HFF-Myc (cell line): ENCODE data around the gene POLN.

ENCODE experiments used
- DNase-seq: peaks from one replicate; pipeline ENCODE4 v3.0.0-alpha.2; 2011; ENCODE audit warnings: low read depth; ENCODE audit errors: extremely low read depth
- H3K4me3 ChIP-seq: replicated peaks from 2 replicates; pipeline ENCODE4 v1.5.1; 2011; ENCODE audit warnings: low read depth, mild to moderate bottlenecking, control low read depth, low read length
- CTCF ChIP-seq: IDR thresholded peaks from 2 replicates; pipeline ENCODE4 v1.5.1; 2012; ENCODE audit warnings: mild to moderate bottlenecking, low read depth, low read length, control low read depth; ENCODE audit errors: missing control alignments

Gene POLN

GRCh38 chr4:2241410-2242353, at the start of gene POLN, which contains the start of gene HAUS3:
TSS of gene POLN (minus strand) at chr4:2242121. CDS start at chr4:2229231, 12,890 bp downstream.
TSS of gene HAUS3 (minus strand) at chr4:2242121. CDS start at chr4:2240946, 1,175 bp downstream.
- no peak for TF ChIP-seq CTCF

DNA sequence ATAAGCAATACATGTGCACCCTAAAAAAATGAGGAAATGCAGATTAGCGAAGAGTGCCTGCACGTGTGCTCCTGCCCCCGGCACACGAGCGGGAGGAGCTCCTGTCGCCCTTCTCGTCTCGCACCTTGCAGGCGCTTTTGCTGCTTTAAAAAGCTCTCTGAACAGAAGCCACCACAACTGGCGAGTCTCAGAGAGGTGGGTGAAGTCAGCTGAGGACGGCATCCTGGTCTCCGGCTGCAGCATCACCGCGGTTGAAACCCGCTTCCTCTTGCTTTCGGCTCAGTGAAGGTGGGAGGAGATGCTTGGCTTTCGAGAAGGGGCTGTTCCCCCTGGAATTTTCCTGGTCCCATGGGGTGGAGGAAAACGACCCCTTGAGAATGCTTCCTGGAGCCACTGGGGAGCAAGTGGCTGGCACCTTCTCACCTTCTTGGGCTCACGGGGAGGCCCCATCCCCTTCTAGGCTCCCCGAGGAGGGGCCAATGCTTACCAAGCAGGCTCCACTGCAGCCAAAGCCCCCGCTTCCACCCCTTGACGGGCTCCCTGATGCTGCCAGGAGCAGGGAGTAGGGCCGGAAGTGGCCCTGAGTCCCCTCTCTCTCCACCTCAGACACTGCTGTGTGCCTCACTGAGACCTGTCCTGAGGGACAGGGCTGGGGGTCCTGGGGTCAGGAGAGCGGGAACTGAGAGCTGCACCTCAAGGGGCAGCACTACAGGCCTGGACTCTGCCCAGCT, 49.2 kb upstream of the POLN start:
- no peak for DNase-seq
- H3K4me3 ChIP-seq, result no peak overlapping the region
- TF ChIP-seq CTCF, result no peak

More at GRCh38 chr4:2241410-2242353, at the start of gene POLN, which contains the start of gene HAUS3:
- peak; percentile 94 for DNase-seq
- H3K4me3 ChIP-seq, result peak within 1 kb of the TSS; percentile 88

DNA sequence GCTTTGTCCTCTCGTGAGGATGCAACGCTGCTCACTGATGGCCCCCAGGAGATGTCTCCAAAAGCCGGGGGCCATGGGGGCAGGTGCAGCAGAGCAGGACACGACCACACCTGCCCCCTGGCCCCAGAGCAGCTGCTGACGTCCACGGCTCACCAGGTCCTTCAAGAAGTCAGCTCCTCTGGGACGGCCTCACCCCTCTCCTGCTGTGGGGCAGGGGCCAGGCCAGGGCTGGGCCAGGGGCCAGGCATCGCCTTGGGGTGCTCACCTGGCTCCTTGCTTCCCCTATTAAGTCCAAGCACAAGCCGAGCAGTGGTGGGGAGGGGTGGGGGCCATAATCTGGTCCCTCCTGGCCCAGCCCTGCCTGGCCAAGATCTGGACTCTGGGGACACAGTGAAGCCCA, 48.6 kb upstream of the POLN start:
- TF ChIP-seq CTCF, result no peak
- no peak for DNase-seq
- no peak overlapping the region for H3K4me3 ChIP-seq

DNA sequence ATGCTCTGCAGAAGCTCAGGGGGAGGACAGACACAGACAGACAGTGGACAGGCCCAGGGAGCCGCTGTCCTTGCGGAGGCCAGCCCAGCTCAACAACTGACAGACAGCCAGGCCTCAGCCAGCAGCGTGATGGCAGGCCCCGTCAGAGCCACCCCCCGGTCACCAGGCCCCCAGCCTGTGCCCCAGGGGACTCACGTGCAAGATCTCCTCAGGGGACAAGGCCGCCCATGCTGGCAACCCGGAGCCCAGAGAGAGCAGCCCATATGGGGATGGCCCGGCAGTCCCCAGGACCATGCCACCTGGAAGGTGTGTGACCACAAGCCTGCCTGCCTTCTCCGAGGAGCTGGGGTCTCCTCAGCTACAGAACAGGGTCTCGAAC, 48.0 kb upstream of the POLN start:
- no peak for TF ChIP-seq CTCF
- no peak for DNase-seq
- no peak overlapping the region for H3K4me3 ChIP-seq

DNA sequence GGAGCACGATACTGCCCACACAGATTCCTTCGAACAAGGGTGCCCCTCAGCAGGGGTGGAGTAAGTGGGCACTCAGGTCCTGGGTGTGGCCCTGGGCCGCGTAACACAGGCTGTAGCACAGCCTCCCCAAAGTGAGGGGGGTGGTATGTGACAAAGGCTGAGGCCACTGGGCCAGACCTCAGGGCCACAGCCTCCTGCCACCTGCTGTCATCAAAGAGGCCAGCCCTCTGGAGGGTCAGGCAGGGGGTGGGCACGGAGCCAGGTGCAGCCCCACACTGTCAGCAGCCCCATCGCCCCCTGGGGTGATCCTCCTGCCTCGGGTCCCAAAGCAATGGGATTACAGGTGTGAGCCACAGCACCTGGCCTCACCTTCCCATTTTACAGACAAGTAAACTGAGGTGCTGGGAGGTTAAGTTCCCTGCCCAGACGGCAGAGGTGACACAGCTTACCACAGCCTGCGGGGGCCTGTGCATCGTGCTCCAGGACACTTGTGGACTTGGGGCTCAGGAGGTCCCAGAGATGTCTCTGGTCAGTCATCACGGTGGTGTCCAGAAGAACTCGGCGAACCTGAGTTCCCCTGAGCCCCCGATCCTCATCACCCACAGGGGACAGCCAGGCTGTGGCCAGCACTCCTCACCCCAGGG, 47.5 kb upstream of the POLN start:
- DNase-seq, result no peak
- no peak overlapping the region for H3K4me3 ChIP-seq
- no peak for TF ChIP-seq CTCF

DNA sequence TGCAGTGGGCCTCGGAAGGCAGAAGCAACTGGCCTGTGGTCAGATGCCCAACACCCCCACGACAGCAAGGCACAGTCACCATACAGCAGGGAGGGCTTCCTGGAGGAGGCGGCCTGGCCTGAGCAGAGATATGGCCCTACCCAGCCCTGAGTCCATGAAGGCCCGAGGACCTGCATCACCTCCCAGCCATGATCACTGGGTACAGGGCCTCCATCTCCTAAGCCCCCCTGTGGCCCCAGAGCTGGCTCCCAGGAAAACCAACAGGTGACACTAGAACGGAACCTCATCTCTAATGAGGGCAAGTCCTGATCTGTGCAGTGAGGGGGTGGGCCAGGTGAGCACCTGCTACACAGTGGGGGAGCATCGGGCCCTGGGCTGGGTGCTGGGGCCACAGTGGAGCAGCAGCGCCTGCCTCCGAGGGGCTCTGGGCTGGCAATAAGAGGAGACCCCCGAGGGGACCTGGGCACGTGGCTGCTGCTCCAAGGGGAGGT, 46.2 kb upstream of the POLN start:
- no peak for DNase-seq
- no peak overlapping the region for H3K4me3 ChIP-seq
- no peak for TF ChIP-seq CTCF
